Measurements from ENCODE around the gene PRKAR2B.
"Not testable (repeated sequence)": the region's sequence is repeated elsewhere in the genome, so short reads cannot be mapped to it uniquely, and the experiment has no call there.

The PRKAR2B gene

GRCh38 chr7:107049480-107049879, 5.0 kb downstream of the PRKAR2B start:
- DNase-seq = no peak

GRCh38 chr7:107049971-107050532, 5.5 kb downstream of the PRKAR2B start:
- no peak for DNase-seq

GRCh38 chr7:107051376-107051775, 6.9 kb downstream of the PRKAR2B start:
- DNase-seq = no peak

- not testable (repeated sequence) for DNase-seq
These were observed 10.5 kb downstream of the PRKAR2B start for GRCh38 chr7:107054965-107055364.

- not testable (repeated sequence) for DNase-seq
These were observed 11.6 kb downstream of the PRKAR2B start for GRCh38 chr7:107056058-107056457.

GRCh38 chr7:107056728-107057473, 12.4 kb downstream of the PRKAR2B start:
- DNase-seq = no peak

- no peak for DNase-seq
These were observed 12.9 kb downstream of the PRKAR2B start for GRCh38 chr7:107057474-107057833.

GRCh38 chr7:107059468-107059867, 15.0 kb downstream of the PRKAR2B start:
- no peak for DNase-seq

GRCh38 chr7:107063245-107064120, 19.0 kb downstream of the PRKAR2B start:
- no peak for DNase-seq

- DNase-seq = no peak
These were observed 19.8 kb downstream of the PRKAR2B start for GRCh38 chr7:107064255-107064654.

GRCh38 chr7:107065929-107066247, 21.4 kb downstream of the PRKAR2B start:
- DNase-seq = no peak

GRCh38 chr7:107068156-107068555, 23.7 kb downstream of the PRKAR2B start:
- no peak for DNase-seq

GRCh38 chr7:107069457-107069856, 25.0 kb downstream of the PRKAR2B start:
- no peak for DNase-seq

GRCh38 chr7:107070710-107071109, 26.2 kb downstream of the PRKAR2B start:
- no peak for DNase-seq

GRCh38 chr7:107071129-107071528, 26.6 kb downstream of the PRKAR2B start:
- DNase-seq = no peak

GRCh38 chr7:107072133-107072532, 27.6 kb downstream of the PRKAR2B start:
- no peak for DNase-seq

- no peak for DNase-seq
These were observed 31.5 kb downstream of the PRKAR2B start for GRCh38 chr7:107075863-107076574.

GRCh38 chr7:107076781-107077698, 32.5 kb downstream of the PRKAR2B start:
- no peak for DNase-seq

- DNase-seq = no peak
These were observed 33.4 kb downstream of the PRKAR2B start for GRCh38 chr7:107077699-107078516.

GRCh38 chr7:107078517-107078966, 34.0 kb downstream of the PRKAR2B start:
- DNase-seq = no peak
